KOPT-K1 (cell line): ENCODE measurements around the gene ZNF333.

Experiments used
- H3K27ac ChIP-seq: fragments of 200-600 bp; sonication (generic); 2 replicates; pipeline ENCODE4 v1.5.1; 2016; ENCODE audit warnings: antibody characterized with exemption, mild to moderate bottlenecking, low read depth, low read length; ENCODE audit not compliant: poor library complexity, severe bottlenecking
- H3K36me3 ChIP-seq: fragments of 200-600 bp; sonication (generic); 2 replicates; pipeline ENCODE4 v1.5.1; 2017; ENCODE audit warnings: antibody characterized with exemption, mild to moderate bottlenecking, low read length, moderate library complexity; ENCODE audit not compliant: insufficient read depth
- H3K9me3 ChIP-seq: fragments of 200-600 bp; sonication (generic); 2 replicates; pipeline ENCODE4 v1.5.1; 2017; ENCODE audit warnings: antibody characterized with exemption, low read length, mild to moderate bottlenecking; ENCODE audit not compliant: insufficient read depth, poor library complexity, severe bottlenecking

The ZNF333 gene

DNA sequence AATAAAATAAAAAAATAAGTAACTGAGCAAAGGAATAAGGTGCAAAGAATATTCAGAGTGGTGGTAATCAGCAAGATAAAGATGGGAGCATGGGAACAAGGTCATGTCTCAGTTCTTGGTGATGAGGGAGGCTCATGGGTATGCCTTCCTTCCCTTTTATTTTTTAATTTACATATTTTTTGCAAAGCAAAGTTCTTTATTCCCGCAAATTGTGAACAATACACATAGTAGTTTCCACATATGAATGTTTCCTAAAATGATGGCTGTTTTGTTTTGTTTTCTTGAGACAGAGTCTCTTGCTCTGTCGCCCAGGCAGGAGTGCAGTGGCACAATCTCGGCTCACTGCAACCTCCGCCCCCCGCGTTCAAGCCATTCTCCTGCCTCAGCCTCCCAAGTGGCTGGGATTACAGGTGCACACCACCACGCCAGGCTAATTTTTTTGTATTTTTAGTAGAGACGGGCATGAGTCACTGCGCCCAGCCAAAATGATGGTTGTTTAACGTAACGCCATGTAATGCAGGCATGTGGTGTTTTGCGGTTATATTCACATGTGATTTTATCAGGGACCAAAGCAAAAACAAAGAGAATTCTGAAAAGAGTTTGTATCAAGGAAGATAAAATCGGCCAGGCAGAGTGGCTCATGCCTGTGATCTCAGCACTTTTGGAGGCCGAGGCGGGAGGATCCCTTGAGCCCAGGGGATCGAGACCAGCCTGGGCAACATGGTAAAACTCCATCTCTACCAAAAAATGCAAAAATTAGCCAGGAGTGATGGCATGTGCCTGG lies 93.0 kb downstream of the ZNF333 start:
- Histone ChIP-seq H3K27ac (no peak overlapping the region), H3K36me3 (no peaks in the 10 kb centered on the region)

More for the DNA sequence above, 93.0 kb downstream of the ZNF333 start:
- H3K9me3 ChIP-seq = no peaks in the 10 kb centered on the region
